ENCODE measurements around the gene CCDC61. TPM values are rescaled to one million over a fixed set of nuclear protein-coding genes. Genes with fewer than 3 reads are reported as not detected.
A peak's percentile ranks its signal among the peaks of the same experiment; 100 is the strongest.

Gene CCDC61
- total and polyA plus RNA-seq, 2 donors (not counting 1 experiment from before 2014, with no cell fraction given), result 20.6 to 30.1 TPM

GRCh38 chr19:45947926-45948325 is 47.3 kb upstream of the CCDC61 start:
- Histone ChIP-seq H3K27me3 (replicated peaks in 1 of 4; ENCODE audit: control extremely low read depth in 1 of 4, control insufficient read depth in 3 of 4, insufficient read depth in 4 of 4, low read length in 3 of 4) (peaks cover 0 to 15% (median 2%) of the 10 kb centered on the region in 4 experiments), H2AFZ (ENCODE audit: insufficient read depth, low read depth, low read length, poor library complexity, severe bottlenecking) (no peak overlapping the region), H3K4me3 (ENCODE audit: control extremely low read depth in 1 of 5, extremely low read depth in 1 of 5, insufficient read depth in 1 of 5, low read depth in 2 of 5, low read length in 4 of 5) (no peak overlapping the region), H3K4me2 (replicated peaks; ENCODE audit: low read depth, low read length, poor library complexity, severe bottlenecking) (no peak overlapping the region), H3K27ac (ENCODE audit: low read length in 2 of 2) (no peak overlapping the region), H3K36me3 (replicated peaks in 1 of 2; ENCODE audit: control extremely low read depth in 1 of 2, control insufficient read depth in 1 of 2, extremely low read depth in 1 of 2, insufficient read depth in 2 of 2, low read length in 1 of 2) (no peaks in the 10 kb centered on the region), H3K9ac (ENCODE audit: low read length) (no peak overlapping the region), H3K79me2 (ENCODE audit: control insufficient read depth, insufficient read depth, low read length) (no peaks in the 10 kb centered on the region), H3K4me1 (ENCODE audit: control insufficient read depth in 2 of 2, insufficient read depth in 2 of 2, low read length in 2 of 2) (peaks cover 2 to 6% of the 10 kb centered on the region in 2 donors), H4K20me1 (ENCODE audit: control insufficient read depth, insufficient read depth, low read length, poor library complexity, severe bottlenecking) (no peaks in the 10 kb centered on the region), H3K9me3 (ENCODE audit: control extremely low read depth in 1 of 3, control insufficient read depth in 2 of 3, insufficient read depth in 1 of 3, low read length in 2 of 3) (peaks cover 0 to 6% (median 0%) of the 10 kb centered on the region in 3 donors)
- no peak for TF ChIP-seq EZH2 (IDR thresholded peaks at IDR 0.05; ENCODE audit: borderline replicate concordance, insufficient read depth, low read depth, low read length, poor library complexity, severe bottlenecking)
- TF ChIP-seq CTCF (IDR thresholded peaks at IDR 0.05), result no peak
- H3K9me3 Mint-ChIP-seq (ENCODE audit: insufficient read depth), result no peaks in the 10 kb centered on the region
- H3K27ac Mint-ChIP-seq, result no peak overlapping the region
- intact Hi-C loops (cut with micrococcal nuclease), result no loop called here
- DNase-seq (no peak), ATAC-seq (ENCODE audit: low read depth) (no peak)
- peaks cover 2% of the 10 kb centered on the region for H3K4me1 Mint-ChIP-seq
- H3K27me3 Mint-ChIP-seq, result peaks cover 32% of the 10 kb centered on the region
- H3K4me3 Mint-ChIP-seq, result no peak overlapping the region
- POLR2A ChIA-PET, result no interaction called here
- WGBS (ENCODE audit: insufficient coverage), result 100% methylated on average over 1 of the region's 1 CpG
- CTCF ChIA-PET, result no interaction called here

GRCh38 chr19:45952341-45952685 is 43.0 kb upstream of the CCDC61 start:
- Mint-ChIP-seq H3K9me3 (ENCODE audit: insufficient read depth) (peaks cover 2% of the 10 kb centered on the region), H3K4me1 (peaks cover 6% of the 10 kb centered on the region), H3K27me3 (peaks cover 35% of the 10 kb centered on the region), H3K4me3 (peak overlapping the region; percentile 82), H3K27ac (no peak overlapping the region)
- no peak for DNase-seq
- H3K4me3 ChIP-seq (ENCODE audit: control extremely low read depth in 1 of 5, extremely low read depth in 1 of 5, insufficient read depth in 1 of 5, low read depth in 2 of 5, low read length in 4 of 5), result peak overlapping the region in 1 of 5 experiments; percentile 23
- no peak for TF ChIP-seq EZH2 (IDR thresholded peaks at IDR 0.05; ENCODE audit: borderline replicate concordance, insufficient read depth, low read depth, low read length, poor library complexity, severe bottlenecking)
- TF ChIP-seq CTCF (IDR thresholded peaks at IDR 0.05), result no peak
- POLR2A ChIA-PET, result no interaction called here
- no peaks in the 10 kb centered on the region for H4K20me1 ChIP-seq (ENCODE audit: control insufficient read depth, insufficient read depth, low read length, poor library complexity, severe bottlenecking)
- CTCF ChIA-PET, result interaction anchor here (0.6 kb wide), 1 partner anchor 77 kb away, joined by 3 read pairs; no protein-coding TSS in a partner anchor
- no peaks in the 10 kb centered on the region for H3K36me3 ChIP-seq (replicated peaks in 1 of 2; ENCODE audit: control extremely low read depth in 1 of 2, control insufficient read depth in 1 of 2, extremely low read depth in 1 of 2, insufficient read depth in 2 of 2, low read length in 1 of 2)
- peaks cover 0 to 21% (median 7%) of the 10 kb centered on the region in 3 donors for H3K9me3 ChIP-seq (ENCODE audit: control extremely low read depth in 1 of 3, control insufficient read depth in 2 of 3, insufficient read depth in 1 of 3, low read length in 2 of 3)
- H3K27ac ChIP-seq (ENCODE audit: low read length in 2 of 2), result no peak overlapping the region
- H3K4me1 ChIP-seq (ENCODE audit: control insufficient read depth in 2 of 2, insufficient read depth in 2 of 2, low read length in 2 of 2), result peaks cover 7 to 11% of the 10 kb centered on the region in 2 donors
- no peak for ATAC-seq (ENCODE audit: low read depth)
- H3K79me2 ChIP-seq (ENCODE audit: control insufficient read depth, insufficient read depth, low read length), result no peaks in the 10 kb centered on the region
- intact Hi-C loops (cut with micrococcal nuclease), result no loop called here
- WGBS (ENCODE audit: insufficient coverage), result 56% methylated on average over 6 of the region's 8 CpGs
- H3K27me3 ChIP-seq (replicated peaks in 1 of 4; ENCODE audit: control extremely low read depth in 1 of 4, control insufficient read depth in 3 of 4, insufficient read depth in 4 of 4, low read length in 3 of 4), result peaks cover 0 to 27% (median 5%) of the 10 kb centered on the region in 4 experiments
- no peak overlapping the region for H2AFZ ChIP-seq (ENCODE audit: insufficient read depth, low read depth, low read length, poor library complexity, severe bottlenecking)
- H3K4me2 ChIP-seq (replicated peaks; ENCODE audit: low read depth, low read length, poor library complexity, severe bottlenecking), result peak overlapping the region; percentile 75
- no peak overlapping the region for H3K9ac ChIP-seq (ENCODE audit: low read length)

Data from B cell (primary cell).